ENCODE results near the gene C3orf18.

The C3orf18 gene

GRCh38 chr3:50551054-50551659, 16.4 kb downstream of the C3orf18 start (continued):
- no peak for TF ChIP-seq ZNF555 (tag by site-specific recombination; conservative IDR thresholded peaks at IDR 0.05)

- CTCF ChIA-PET: interaction anchor here (0.5 to 2.8 kb wide), 21 partner anchors 10 to 861 kb away, joined by 3 to 27 read pairs (median 4); partner anchors contain the start of genes CYB561D2, HEMK1 and NPRL2
- TF ChIP-seq ZNF654 (tag by site-specific recombination; IDR thresholded peaks at IDR 0.05; ENCODE audit: low read depth) (peak; percentile 51), ZNF292 (tag by site-specific recombination; IDR thresholded peaks at IDR 0.05; ENCODE audit: borderline replicate concordance, low read depth) (no peak)
Observed at GRCh38 chr3:50550079-50550736, 17.3 kb downstream of the C3orf18 start.

GRCh38 chr3:50549226-50549625, 18.3 kb downstream of the C3orf18 start:
- TF ChIP-seq ZBTB1 (tag by site-specific recombination; IDR thresholded peaks at IDR 0.05): no peak
- TF ChIP-seq GLIS1 (tag by site-specific recombination; IDR thresholded peaks at IDR 0.05): peak; percentile 26; the same call in 1 of the 2 replicates
- CTCF ChIA-PET: interaction anchor here (0.6 to 2.8 kb wide), 11 partner anchors 10 to 1835 kb away, joined by 3 to 27 read pairs (median 5); partner anchors contain the start of genes CYB561D2, HEMK1 and NPRL2
- H3K36me3 ChIP-seq (ENCODE audit: control insufficient read depth in 2 of 2, insufficient read depth in 1 of 2, low read length in 2 of 2): no peaks in the 10 kb centered on the region
- H3K4me3 ChIP-seq (ENCODE audit: low read depth, low read length): no peak overlapping the region
- no peak overlapping the region for H3K27ac ChIP-seq (ENCODE audit: extremely low read depth, low read depth, low read length)
- H3K4me1 ChIP-seq (ENCODE audit: control insufficient read depth, insufficient read depth, low read length): no peaks in the 10 kb centered on the region
- no peaks in the 10 kb centered on the region for H3K9me3 ChIP-seq (ENCODE audit: control insufficient read depth, insufficient read depth, low read depth, low read length)
- POLR2A ChIA-PET: no interaction called here

More at GRCh38 chr3:50550079-50550736, 17.3 kb downstream of the C3orf18 start:
- POLR2A ChIA-PET: no interaction called here
- Histone ChIP-seq H3K9me3 (ENCODE audit: control insufficient read depth, insufficient read depth, low read depth, low read length) (no peaks in the 10 kb centered on the region), H3K27ac (ENCODE audit: extremely low read depth, low read depth, low read length) (no peak overlapping the region), H3K4me3 (ENCODE audit: low read depth, low read length) (no peak overlapping the region), H3K4me1 (ENCODE audit: control insufficient read depth, insufficient read depth, low read length) (no peaks in the 10 kb centered on the region), H3K36me3 (ENCODE audit: control insufficient read depth in 2 of 2, insufficient read depth in 1 of 2, low read length in 2 of 2) (no peaks in the 10 kb centered on the region)

GRCh38 chr3:50545781-50546180, 21.8 kb downstream of the C3orf18 start:
- H3K27ac ChIP-seq (ENCODE audit: extremely low read depth, low read depth, low read length): no peak overlapping the region
- POLR2A ChIA-PET: no interaction called here
- H3K4me1 ChIP-seq (ENCODE audit: control insufficient read depth, insufficient read depth, low read length): no peaks in the 10 kb centered on the region
- no peak overlapping the region for H3K4me3 ChIP-seq (ENCODE audit: low read depth, low read length)
- H3K36me3 ChIP-seq (ENCODE audit: control insufficient read depth in 2 of 2, insufficient read depth in 1 of 2, low read length in 2 of 2): no peaks in the 10 kb centered on the region
- no peak for TF ChIP-seq KLF10 (tag by site-specific recombination; IDR thresholded peaks at IDR 0.05)
- TF ChIP-seq TCF7L2 (IDR thresholded peaks at IDR 0.05; ENCODE audit: borderline replicate concordance, low read depth, low read length): no peak
- no peak for TF ChIP-seq ZNF548 (tag by site-specific recombination; IDR thresholded peaks at IDR 0.05)
- TF ChIP-seq, protein P1, sequence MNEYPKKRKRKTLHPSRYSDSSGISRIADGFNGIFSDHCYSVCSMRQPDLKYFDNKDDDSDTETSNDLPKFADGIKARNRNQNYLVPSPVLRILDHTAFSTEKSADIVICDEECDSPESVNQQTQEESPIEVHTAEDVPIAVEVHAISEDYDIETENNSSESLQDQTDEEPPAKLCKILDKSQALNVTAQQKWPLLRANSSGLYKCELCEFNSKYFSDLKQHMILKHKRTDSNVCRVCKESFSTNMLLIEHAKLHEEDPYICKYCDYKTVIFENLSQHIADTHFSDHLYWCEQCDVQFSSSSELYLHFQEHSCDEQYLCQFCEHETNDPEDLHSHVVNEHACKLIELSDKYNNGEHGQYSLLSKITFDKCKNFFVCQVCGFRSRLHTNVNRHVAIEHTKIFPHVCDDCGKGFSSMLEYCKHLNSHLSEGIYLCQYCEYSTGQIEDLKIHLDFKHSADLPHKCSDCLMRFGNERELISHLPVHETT (tag by site-specific recombination; IDR thresholded peaks at IDR 0.05): no peak
- no peaks in the 10 kb centered on the region for H3K9me3 ChIP-seq (ENCODE audit: control insufficient read depth, insufficient read depth, low read depth, low read length)
- CTCF ChIA-PET: no interaction called here

DNA sequence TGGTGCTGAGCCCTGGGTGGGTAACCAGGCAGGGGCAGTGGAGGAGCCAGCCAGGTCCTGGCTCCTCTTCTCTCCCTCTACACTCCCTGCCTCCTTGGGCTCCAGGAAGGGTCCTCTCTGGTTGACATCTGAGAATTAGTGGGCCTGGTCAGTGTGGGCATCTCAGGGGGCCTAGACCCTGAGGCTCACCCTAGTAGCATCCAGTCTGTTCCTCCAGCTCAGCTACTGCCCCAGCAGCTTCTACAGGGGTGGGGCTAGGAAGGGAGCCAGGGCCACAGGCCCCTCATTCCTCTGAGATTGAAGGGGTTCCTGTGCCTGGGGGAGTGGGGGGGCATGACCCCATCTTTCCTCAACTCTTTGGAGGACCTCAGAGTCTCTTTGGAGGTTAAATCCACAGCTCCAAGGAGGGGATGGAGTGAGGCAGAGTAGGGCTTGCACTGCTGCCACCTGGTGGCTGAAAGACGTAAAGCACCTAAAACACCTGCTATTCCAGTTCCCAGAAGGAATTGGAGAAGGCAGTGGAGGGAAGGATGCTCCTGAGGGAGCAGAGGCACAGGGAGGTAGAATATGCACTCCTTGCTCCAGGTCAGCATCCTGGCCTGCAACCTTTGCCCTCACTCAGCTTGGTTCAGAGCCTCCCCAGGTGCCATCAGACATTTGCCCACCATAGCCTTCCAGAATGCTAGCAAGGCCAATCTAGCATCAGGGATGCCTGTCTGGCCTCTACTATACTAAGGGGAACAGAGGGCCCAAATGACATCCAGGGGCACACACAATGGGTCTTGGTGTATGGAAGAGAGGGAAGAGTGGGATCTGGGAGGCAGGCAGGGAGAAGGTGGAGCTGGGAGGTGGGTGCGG, 25.1 kb downstream of the C3orf18 start:
- TF ChIP-seq IKZF3 (tag by site-specific recombination; IDR thresholded peaks at IDR 0.05) (peak; percentile 86), ZNF654 (tag by site-specific recombination; IDR thresholded peaks at IDR 0.05; ENCODE audit: low read depth) (peak; percentile 59), ZNF558 (tag by site-specific recombination; IDR thresholded peaks at IDR 0.05) (no peak), CTCF (tag by site-specific recombination; IDR thresholded peaks at IDR 0.05) (peak; percentile 70)
- H3K9me3 ChIP-seq (ENCODE audit: control insufficient read depth, insufficient read depth, low read depth, low read length): no peaks in the 10 kb centered on the region
- H3K27ac ChIP-seq (ENCODE audit: extremely low read depth, low read depth, low read length): no peak overlapping the region
- H3K4me1 ChIP-seq (ENCODE audit: control insufficient read depth, insufficient read depth, low read length): no peaks in the 10 kb centered on the region
- H3K4me3 ChIP-seq (ENCODE audit: low read depth, low read length): no peak overlapping the region
- H3K36me3 ChIP-seq (ENCODE audit: control insufficient read depth in 2 of 2, insufficient read depth in 1 of 2, low read length in 2 of 2): no peaks in the 10 kb centered on the region
- POLR2A ChIA-PET: interaction anchor here (0.6 to 1.7 kb wide), 4 partner anchors 27 to 205 kb away, joined by 3 to 5 read pairs (median 4); partner anchors contain the start of gene HEMK1
- CTCF ChIA-PET: interaction anchor here (0.5 to 2.9 kb wide), 37 partner anchors 10 to 554 kb away, joined by 3 to 18 read pairs (median 4); partner anchors contain the start of genes CYB561D2, HEMK1 and NPRL2

Measured in HEK293 (cell line).